GM21381 (cell line): ENCODE results near the gene C17orf50.

Experiments used
- ATAC-seq: cut with Tn5 transposase; IDR thresholded peaks from one replicate; pipeline ENCODE4 v1.9.1; 2021; ENCODE audit warnings: mild to moderate bottlenecking, moderate library complexity; ENCODE audit not compliant: unreplicated experiment

C17orf50 gene

DNA sequence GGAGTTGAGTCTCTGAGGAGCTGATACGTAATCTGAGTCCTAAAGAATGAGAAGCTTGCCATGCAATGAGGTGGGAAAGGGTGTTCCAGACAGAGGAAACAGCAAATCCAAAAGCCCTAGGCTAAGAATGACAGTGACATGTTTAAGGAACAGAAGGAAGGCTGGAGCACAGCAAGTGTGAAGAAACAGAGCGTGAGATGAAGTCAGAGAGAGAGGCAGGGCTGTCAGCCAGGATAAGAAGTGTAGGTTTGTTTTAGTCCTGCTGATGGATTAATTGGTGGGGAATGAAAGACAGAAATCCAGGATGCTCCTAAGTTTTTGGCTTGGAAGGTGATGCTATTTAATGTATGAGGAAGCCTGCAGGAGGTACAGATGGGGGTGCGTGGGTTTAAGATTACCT lies 20.3 kb downstream of the C17orf50 start:
- no peak for ATAC-seq

DNA sequence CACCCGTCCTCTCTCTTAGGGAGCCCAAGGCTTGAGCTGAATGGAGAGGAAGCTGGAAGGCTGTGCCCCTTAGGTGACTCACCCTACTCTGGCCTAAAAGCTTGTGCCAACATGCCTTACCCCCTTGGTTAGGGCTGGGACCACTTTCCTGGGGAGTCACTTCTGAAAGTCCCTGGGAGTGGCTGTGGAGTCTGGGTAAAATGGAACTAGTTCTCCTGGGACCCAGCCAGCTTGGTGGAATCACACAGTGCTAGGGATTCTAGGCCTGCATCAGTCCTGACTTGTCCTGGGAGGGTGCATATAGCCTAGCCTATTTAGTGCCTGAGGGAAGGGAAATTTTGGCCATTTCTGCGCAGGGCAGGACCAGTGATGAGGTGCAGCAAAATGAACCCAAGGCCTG lies 24.2 kb downstream of the C17orf50 start:
- ATAC-seq = no peak

DNA sequence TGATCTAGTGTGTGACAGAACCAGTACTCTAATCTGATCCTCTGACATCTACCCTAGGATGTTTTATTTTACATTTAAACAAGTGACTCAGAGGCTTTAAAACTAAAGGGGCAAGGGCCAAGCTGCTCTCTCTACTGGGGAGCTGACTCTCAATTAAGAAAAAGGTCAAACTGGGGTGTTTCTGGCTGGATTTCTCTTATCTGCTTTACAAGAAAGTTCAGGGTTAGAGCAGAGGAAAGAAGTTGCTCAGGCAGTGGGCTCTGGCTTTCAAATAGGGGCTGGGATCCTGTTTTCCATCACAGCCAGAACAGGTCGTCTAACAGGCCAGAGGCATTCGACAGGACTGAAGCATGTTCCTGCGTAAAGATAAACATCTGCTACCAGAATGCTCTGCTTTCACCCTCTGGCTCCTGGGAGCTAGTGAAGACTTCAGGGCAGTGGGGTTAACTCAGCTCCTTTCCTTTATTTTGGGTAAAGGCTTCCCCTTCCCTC lies 26.3 kb downstream of the C17orf50 start:
- no peak for ATAC-seq

DNA sequence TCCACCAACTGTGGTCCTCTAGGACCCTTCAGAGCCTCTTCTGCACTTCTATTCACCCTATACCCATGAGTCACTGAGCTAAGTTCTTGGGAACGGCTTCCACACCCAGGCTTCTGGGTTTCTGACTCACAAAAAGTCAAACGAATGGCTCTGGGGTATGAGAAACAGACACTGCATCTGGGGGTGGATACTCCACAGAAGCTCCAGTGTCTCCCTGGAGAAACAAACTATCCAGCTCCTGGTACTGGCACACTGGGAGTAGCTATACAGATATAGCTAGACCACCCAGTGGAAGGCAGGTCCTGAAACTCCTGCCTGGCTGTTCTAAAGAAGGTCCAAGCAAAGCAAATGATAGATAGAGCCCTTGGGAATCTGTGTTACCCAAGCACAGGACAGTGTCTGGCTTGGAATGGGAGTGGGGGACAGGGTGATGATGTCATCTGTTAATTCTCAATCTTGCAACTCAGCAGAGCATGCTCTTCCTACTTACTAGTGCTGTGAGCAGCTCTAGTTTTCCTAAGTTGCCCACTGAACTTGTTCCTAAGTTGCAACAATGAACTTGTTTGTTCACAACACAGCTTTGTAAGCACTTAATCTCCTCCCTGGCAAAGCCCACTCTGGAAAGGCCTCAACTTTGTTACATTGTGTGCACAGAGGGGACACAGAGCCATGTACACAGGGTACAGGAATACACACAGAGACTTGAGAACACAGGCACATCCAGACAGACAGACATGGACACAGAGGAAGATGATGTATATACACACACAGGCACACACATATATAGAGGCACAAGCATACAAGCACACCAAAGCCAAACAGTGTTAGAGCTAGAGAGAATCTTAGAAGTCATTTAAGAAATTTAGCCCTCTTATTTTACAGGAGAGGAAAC lies 28.0 kb downstream of the C17orf50 start:
- ATAC-seq = no peak

DNA sequence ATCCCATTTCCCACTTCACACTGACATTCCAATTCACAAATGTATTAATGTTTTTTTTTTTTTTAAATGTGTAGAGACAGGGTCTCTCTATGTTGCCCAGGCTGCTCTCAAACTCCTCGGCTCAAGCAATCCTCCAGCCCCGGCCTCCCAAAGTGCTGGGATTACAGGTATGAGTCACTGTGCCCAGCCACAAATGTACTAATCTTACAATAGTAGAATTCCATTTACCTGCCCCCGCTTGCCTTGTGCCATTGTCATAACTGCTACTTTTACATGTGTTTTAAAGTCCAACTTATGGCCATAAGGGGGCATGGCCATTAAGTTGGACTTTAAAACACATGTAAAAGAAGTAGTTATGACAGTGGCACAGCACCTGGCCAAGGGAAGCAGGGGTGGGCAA lies 30.2 kb downstream of the C17orf50 start:
- ATAC-seq = no peak

DNA sequence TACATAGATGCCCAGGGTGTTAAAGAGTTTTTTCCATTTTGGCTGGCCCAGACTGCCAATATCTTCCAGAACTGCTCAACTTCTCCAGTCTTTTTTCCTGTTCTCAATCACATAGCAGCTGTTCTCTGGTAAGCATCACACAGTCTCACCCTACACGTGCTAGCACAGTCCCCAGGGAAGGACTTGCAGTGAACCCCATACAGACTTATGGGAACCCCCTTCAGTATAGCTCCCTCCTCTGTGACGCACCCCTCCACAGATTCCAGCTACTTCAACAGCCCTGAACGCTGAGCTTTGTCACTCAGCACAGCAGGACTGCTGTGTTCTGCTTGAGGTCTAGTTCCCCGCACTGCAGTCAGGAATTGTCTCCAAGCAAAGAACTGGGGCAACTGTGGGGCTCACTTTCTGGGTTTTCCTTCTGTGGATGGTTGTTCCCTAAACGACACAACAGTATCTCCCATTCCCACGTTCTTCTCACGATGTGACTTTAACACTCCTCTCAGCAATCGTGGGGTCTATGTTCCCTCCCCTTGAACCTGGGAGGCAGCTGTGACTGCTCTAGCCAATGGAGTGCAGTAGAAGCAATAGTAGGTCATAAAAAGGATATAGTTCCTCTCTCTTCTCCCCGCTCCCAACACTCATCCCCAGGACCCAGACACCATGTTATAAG lies 31.1 kb downstream of the C17orf50 start:
- no peak for ATAC-seq

DNA sequence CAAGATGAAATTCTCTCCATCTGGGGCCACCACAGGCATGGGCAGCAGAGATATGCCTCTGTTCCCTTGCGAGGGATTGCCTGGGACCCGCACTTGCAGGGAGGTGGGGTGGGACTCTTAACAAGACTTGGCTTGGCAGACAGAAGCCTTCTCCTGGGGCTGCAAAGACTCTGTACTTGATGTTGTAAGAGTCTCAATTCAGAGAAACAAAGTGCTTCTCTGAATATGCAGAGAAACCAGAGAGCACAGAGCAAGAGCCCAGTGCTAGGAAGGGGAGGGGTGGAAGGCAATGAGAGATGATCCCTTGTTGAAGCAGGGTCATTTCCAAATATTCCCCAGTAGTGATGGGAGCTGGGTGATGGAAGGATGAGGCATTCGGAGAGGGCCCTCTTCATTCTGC lies 32.6 kb downstream of the C17orf50 start:
- no peak for ATAC-seq

DNA sequence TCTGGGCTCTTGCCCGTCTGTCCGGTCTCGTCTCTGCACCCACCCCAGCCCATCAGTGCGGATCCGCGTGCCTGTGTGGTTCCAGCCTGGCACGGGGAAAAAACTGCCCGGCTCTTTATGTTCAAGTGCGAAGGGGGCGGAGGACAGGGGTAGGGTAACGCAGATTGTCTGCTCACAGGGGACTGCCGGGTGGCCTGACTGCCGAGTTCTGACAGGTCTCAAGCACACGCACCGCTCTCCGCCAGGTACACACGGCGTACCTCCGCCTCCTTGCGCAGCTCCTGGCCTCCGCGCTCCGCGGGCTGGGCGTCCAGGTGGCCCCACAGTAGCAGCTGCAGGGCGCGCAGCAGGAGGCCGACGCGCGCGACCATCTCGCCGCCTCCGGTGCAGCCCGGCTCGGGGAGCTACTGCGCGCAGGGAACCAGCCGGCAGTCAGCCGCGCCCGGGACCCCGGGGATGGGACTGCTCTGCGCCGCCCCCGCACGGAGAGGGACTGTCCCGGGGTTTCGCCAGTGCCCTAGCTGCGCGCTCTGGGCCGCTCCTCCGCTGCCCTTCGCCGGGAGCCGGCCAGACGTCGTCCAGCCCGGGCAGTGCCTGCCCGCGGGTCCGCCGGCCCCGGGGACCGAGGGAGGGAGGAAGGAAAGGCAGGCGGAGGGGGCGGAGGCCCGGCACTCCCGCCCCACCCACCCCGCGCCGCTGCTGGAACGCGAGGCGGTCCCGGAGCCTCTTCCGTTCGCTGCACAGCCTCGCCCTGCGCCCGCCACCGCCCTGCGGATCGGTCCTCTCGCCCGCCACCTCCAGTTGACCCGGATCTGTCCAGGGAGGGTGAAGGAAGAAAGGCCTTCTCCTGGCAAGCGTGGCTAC lies 34.6 kb downstream of the C17orf50 start, which contains the start of gene MMP28:
Gene MMP28 (minus strand): TSS at position 635 of the 864 bp plus-strand sequence. CDS start 264 bp downstream, at position 371.
- no peak for ATAC-seq

DNA sequence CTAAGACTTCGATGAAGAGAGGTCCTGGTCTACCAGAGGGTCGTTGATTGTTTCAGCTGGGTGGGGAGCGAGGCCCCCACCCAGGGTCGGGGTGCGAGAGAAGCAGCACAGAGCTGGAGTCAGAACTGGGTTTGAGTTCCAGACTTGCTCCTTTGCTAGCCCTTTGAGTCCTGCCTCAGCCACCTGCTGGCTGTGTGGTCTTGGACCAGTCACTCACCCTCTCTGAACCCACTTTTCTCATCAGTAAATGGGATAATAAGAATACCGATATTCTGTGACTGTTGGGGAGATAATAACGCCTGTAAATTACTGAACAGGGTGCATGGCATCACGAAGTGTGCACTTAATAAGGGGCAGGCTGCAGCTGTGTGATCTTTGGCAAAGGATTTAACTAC lies 35.2 kb downstream of the C17orf50 start:
- no peak for ATAC-seq

DNA sequence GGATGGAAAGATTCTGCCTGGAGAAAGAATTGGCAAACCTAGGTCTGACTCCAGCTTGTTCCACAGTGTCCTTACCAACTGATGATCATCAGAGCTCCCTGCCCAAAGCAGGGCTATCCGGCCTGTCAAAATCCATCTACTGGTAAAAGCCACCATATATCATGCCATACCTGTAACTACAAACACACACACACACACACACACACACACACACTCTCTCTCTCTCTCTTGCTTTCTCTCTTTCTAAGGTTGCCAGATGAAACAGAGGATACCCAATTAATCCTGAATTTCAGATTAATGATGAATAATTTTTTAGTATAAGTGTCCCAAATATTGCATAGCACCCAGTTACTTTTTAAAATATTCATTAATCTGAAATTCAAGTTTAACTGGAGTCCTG lies 36.3 kb downstream of the C17orf50 start:
- no peak for ATAC-seq

DNA sequence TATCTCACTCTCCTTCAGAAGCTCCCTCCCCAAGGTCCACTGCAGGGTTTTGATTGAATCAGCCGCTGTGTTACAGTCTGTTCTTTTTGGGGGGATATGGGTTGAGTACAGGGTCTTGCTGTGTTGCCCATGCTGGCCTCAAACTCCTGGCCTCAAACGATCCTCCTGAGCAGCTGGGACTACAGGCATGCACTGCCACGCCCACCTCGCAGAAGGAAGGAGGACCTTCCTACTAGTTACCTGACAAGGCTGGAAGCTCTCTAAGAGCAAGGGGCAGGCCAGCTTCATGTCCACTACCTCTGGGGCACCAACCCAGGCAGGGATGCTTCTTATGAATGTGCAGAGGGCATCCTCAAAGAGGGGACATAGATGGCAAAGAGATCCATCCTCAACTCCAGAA lies 36.7 kb downstream of the C17orf50 start:
- ATAC-seq = no peak

DNA sequence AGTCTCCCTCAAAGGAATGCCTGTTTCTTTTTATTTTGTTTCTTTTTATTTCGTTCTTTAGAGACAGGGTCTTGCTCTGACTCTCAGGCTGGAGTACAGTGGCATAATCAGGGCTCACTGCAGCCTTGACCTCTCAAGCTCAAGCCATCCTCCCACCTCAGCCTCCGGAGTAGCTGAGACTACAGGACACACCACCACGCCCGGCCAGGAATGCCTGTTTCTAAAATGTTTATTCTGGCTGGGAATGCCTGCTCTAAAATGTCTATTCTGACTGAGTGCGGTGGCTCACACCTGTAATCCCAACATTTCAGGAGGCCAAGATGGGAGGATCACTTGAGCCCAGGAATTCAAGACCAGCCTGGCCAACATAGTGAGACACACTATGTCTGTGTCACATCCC lies 37.2 kb downstream of the C17orf50 start:
- no peak for ATAC-seq

DNA sequence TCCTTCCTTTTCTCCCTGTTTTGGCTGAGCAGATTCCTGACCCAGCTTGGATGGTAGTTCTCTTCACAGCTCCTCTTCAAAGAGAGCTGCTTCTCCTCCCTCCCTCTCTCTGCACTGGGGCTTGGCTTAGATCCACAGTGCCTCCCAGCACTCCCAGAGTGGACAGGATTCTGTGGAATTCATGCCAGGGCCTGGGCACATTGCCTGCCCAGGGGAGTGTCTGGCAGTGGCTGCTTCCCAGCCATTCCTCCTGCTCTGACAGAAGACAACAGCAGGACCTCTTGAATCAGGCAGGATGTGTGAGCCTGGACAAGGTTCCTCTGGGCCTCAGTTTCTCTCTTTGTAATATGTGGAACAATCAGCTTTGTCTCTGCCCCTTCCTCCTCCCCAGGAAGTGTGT lies 39.3 kb downstream of the C17orf50 start:
- no peak for ATAC-seq

DNA sequence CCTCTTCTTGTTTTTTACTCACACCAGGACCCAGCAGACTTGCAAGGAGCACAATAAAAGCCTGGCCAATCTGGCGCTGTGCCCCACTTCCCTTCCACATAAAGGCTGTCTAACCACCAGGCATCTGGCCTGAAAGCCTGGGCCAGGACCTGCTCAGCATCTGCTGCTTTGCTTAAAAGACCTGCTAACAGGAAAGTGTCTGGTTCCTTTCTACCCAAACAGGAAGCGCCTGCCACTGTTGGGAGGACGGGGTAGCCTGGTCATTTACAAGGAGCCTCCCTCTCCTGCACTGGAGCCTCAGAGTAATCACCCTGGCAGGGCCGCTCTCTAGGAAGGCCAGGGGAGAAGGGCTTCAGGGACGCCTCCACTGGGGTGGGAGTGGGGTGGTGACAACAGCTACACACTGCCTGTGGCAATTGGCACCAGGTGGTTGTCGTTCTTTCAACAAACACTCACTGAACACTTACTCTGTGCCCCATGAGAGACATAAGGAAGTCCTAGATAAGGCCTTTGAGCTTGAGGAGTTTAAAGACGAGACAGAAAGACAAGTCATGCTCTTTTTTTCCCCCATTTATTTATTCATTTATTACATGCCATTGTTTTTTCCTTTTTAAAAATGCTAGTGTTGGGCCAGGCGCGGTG lies 41.0 kb downstream of the C17orf50 start:
- ATAC-seq = no peak

DNA sequence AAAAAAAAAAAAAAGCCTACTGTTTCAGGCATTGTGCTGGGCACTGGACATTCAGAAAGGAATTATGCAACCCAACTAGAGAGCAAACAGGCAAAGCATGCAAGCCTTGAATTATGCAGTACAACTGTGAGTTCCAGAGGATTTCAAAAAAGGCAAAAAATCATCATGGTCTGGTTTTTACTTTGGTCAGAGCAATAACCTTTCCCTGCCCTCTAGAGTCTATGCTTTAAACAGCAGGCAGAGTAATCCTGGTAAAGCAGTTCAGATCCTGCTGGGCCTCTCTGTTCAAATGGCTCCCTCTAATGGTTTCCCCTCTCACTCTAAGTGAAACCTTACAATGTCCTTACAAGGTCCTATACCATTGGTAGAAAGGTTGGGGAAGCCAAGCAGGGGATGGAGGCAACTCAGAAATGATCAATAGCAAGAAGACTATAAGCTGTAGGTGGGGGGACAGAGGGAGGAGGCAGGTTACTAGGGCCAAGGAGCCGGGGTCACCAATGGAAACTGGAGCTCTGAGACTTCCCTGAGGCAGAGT lies 44.0 kb downstream of the C17orf50 start:
- no peak for ATAC-seq

DNA sequence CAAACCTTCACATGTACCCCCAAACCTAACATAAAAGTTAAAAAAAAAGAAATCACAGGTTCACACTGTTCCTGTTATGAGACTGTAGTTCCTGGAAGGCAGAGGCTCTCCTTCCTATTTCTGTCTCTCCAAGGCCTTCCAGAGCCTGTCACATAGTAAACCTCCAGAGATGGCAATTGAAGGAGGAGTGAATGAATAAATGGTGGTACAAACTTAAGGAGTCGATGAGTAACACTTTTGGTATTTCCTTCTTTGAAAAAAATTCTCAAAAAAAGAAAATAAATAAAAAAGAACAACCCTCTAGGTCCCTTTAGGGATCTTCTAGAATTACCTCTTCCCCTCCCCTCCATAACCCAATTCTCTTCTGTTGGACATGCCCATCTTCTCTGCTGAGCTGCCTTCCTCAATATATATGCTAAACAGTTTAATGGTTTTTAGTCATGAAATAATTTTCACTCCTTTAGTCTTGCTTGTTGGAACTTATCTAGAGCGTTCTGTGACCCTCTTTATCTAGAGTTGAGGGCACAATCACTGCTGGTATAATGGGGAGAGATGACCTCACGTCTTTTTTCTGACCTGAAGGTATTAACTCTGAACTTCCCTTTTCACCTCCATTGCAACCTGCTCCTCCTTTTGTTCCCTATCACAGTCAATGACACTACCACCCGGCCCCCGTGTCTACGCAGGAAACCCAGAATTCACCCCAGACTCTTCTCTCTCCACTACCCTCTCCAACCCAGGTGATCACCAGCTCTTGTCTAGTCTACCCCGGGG lies 46.9 kb downstream of the C17orf50 start:
- no peak for ATAC-seq

DNA sequence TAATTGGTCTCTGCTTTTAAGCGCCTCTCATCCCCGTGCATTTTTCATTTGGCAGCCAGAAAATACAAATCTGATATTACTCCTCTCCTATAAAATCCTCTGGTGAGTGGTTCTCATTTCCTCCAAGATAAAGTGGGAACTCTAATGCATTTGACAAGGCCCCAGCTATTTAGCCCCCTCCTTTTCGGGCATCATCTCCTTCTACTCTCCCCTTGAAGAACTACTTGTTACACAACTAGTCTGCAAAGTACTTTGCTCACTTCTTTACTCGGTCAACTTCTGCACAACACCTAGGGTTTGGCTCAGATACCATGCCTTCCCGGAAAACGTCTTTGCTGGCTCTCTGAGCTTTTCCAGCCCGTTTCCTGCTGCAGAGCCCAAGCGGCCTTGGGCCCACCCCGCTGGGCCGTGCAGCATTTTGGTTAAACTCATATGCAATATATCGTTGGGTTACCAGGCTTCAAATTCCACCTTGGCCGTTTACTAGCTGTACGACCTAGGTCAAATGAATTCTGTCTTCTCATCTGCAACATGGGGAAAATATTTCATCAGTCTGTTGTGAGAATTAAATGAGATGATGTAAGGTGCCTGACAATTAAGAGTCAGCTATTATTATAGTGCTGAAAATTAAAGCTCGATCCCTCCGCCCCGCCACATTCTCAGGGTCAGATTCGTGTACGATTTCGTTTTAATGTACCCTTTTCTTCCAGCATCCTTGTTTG lies 47.7 kb downstream of the C17orf50 start:
- no peak for ATAC-seq

DNA sequence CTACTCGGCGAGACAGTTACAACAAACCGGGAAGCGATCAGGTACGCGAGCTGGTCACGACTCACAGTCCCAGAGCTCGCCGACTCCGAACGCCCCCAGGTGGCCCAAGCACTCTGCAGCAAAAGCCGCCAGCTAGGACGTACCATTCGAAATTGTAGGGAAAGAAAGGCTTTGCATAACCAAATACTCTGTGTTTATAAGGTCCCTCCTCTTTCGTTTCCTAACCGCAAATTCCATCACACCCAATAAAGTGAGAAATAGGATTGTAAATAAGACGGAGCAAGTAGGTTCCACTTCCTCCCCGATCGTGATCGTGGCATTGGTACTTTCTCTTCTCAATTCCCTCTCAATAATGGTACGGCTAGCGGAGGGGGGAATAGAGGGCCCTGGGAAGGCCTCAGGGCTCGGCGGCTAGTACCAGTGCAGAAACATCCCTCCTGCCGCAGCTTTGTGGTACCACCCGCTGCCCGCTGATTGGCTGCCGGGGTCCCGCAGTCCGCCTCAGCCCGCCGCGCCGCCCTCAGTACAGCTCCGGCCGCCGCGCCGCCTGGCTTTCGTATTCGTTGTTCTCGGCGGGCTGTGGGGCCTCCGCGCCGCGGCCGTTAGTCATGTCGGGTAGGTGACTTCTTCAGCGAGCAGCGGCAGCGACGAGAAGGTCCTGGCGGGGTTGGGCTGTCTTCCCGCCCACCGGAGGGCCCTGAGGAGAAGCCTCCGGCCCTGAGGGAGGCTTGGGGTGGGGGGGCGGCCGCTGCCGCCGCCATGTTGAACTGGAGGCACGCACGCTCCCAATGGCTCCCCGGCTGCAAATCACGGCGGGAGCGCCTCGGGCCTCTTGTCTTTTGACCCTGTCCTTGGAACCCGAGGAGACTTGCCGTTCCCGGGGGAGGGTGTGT lies 48.5 kb downstream of the C17orf50 start, which contains the start of gene TAF15:
Gene TAF15 (plus strand): TSS at position 523 of the 893 bp plus-strand sequence. CDS start 86 bp downstream, at position 609.
- ATAC-seq = peak; percentile 91
